HG03575 (cell line): Measurements from ENCODE around the gene SIK3.
"Not testable (repeated sequence)": the region's sequence is repeated elsewhere in the genome, so short reads cannot be mapped to it uniquely, and the experiment has no call there.

Experiments used
- ATAC-seq: cut with Tn5 transposase; IDR thresholded peaks from one replicate; pipeline ENCODE4 v1.9.1; 2021; ENCODE audit not compliant: unreplicated experiment, insufficient number of reproducible peaks, low FRiP score; ENCODE audit errors: extremely low read depth

SIK3 gene

GRCh38 chr11:117098269-117099232, at the start of gene SIK3:
TSS of gene SIK3 (minus strand) at chr11:117098428. CDS start at chr11:117098415, 13 bp downstream.
- ATAC-seq = no peak

DNA sequence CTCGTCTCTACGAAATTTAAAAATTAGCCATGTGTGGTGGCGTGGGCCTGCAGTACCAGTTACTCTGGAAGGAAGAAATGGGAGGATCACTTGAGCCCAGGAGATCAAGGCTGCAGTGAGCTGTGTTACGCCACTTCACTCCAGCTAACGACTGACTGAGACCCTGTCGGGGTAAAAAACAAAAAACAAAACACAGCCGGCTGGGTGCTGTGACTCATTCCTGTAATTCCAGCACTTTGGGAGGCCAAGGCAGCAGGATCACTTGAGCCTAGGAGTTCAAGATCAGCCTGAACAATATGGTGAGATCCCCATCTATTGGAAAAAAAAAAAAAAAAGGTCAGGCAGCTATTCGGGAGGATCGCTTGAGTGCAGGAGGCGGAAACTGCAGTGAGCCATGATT, 48.3 kb upstream of the SIK3 start:
- no peak for ATAC-seq

DNA sequence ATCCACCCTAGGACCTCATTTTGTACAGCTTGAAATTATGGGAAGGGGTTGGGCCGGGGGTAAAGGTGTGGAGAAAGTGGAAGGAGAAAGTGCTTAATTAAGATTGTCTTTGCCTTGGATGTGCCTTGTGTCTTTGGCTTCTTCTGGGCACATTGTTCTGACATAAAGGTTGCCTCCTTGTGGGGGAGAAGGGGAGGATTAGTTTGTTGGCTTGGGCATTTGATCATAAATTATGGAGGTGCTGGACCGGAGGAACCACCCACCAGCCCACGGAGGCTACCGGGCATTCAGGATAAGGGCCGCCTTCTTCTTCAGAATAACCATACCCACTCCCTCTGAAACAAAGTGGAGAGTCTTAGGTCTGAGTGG, 47.1 kb upstream of the SIK3 start:
- no peak for ATAC-seq

DNA sequence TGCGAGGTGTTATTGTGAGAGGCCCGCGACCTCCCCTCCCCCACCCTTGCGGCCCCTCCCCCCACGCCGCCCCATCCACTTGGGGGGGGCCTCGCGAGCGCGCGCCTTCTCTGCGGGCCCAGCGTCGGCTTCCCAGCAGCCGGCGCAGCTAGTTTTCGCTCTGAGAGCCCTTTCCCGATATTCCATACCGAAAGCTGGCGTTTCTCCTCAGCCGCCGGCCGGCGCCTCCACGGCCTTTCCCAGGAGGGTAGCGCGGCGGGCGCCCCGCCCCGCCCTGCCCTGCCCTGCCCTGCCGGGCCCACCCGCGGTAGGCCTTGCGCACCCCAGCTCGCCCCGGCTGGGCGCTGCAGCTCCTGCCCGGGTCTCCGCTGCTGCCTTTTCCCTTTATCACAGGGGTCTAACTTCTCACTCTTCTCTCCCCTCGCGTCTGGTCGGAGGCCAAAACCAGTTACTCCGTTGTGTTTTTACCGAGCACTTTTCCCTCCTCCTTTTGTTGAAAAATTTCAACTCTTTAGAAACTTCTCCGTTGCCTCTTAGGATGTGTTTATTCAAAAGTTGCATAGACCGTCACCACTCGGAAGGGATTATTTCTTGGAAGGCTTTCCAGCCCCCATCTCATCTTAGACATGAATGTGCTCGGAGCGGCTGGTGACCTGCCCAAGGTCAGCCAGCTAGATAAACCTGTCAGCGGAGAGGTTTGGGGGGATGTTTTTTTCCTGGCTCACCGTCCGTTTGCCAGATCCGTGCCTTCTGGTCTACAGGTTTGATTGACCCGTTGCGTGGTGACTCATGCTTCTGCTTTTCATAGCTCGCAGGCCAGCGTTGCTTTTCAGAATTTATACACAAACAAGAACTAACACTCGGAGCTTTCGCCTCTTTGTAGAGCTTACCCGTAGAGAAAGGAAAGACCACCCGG, 46.5 kb upstream of the SIK3 start:
- peak; percentile 16 for ATAC-seq

DNA sequence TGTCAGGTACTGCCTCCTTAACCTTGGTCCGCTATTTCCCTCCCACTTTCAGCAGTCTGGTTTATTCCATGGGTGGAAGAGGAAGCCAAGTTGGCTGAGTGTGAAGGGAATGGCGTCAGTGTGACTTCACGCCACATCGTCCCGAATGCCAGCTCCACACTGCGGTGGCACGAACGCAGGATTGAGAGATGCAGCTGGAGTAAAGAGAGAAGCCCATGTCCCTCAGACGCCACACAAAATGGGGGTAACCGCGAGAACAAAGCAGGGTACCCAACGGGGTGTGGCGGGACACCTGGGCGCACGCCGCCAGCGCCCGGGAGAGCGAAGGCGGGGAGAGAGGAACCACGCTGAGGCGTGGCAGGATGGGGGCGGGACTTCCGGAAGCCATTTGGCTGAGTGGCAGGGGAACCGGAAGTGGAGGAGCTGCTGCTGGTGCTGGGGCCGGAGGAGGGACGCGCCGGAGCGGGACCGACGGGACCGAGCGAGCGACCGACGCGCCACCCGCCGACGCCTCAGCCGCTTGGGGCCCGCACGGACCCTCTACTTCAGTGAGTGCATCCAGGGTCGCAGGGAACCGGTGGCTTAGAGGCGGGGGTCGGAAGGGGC, 45.7 kb upstream of the SIK3 start, which contains the start of gene PAFAH1B2:
Gene PAFAH1B2, plus strand, starts transcription at position 417 of the 606 bp plus-strand sequence. CDS start 8,161 bp downstream, outside the sequence.
- peak; percentile 77 for ATAC-seq

- ATAC-seq = no peak
These were observed 45.2 kb upstream of the SIK3 start for GRCh38 chr11:117143390-117143789.

GRCh38 chr11:117137223-117138086, 39.2 kb upstream of the SIK3 start:
- ATAC-seq = not testable (repeated sequence)

- ATAC-seq = not testable (repeated sequence)
These were observed 36.8 kb upstream of the SIK3 start for GRCh38 chr11:117134979-117135378.

GRCh38 chr11:117134431-117134830, 36.2 kb upstream of the SIK3 start:
- ATAC-seq = no peak

GRCh38 chr11:117130879-117131278, 32.7 kb upstream of the SIK3 start:
- no peak for ATAC-seq

DNA sequence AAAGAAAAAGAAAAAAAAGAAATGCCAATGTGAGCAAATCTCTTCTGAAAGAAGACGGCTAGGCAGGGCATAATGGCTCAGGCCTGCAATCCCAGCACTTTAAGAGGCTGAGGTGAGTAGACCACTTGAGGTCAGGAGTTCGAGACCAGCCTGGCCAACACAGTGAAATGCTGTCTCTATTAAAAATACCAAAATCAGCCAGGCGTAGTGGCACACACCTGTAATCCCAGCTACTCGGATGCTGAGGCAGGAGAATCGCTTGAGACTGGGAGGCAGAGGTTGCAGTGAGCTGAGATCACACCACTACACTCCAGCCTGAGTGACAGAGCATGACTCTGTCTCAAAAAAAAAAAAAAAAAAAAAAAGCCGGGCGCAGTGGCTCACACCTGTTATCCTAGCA, 32.2 kb upstream of the SIK3 start:
- not testable (repeated sequence) for ATAC-seq

- ATAC-seq = no peak
These were observed 30.1 kb upstream of the SIK3 start for GRCh38 chr11:117128289-117128688.

DNA sequence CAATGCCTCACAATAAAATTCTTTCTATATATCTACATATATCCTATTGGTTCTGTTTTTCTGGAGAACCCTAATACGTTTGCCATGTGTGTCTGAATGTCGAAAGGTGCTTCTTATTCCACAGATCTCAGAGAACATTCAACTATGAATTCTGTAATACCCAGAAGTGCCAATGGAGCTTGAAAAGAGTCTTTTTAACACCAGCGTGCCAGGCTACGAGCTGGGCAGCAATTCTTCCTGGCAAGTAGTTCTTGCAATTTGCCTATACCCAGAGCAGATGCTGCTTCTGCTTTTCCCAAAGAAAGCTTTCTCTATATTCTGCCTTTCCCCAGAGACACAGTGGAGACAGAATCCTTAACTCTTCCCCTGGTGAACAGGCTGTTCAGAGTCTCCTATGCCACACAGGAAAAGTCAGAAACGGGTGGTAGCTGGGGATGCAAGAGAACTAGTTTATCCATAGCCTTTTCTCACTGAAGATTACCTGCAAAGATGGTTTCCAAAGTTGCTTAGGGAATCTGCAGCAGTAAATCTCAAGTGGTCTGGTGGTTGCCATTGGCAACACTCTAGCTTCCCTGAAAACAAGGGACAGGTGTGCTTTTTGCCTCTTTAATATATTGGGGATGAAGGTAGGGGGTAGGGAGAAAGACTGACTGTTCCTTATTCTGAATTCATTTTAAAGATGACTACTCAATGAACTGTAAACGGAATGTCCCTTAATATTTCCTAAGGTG, 29.1 kb upstream of the SIK3 start:
- ATAC-seq = no peak

DNA sequence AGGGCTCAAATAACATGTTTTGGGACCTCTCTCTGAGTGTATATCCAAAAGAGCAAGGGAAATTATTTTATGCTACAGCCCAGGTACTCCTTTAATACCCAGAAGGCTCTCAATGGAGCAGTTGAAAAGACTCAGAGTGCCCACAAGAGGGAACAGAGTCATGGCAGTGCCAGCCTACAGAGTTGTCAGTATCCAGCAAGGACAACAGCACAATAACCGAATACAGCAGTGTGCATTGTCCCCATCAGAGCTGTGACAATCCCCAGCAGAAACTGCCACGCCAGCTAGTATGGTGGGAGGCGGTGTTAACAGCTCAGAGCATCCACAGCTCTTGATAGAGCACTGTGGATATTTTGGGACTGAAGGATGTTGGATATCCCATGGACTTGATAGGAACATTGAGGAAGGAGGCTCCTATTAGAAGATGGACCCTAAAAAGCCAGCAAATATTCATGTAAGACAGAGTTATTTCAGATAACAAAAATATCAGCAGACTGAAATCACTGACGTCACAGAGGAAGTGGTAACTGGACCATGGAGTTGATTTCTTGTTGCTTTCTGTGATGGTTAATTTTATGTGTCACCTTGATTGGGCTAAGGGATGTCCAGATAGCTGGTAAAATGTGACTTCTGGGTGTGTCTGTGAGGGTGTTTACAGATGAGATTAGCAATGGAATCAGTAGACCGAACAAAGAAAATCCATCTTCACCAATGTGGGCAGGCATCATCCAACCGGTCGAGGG, 28.2 kb upstream of the SIK3 start:
- ATAC-seq = no peak

GRCh38 chr11:117122556-117122955, 24.3 kb upstream of the SIK3 start:
- ATAC-seq = no peak

DNA sequence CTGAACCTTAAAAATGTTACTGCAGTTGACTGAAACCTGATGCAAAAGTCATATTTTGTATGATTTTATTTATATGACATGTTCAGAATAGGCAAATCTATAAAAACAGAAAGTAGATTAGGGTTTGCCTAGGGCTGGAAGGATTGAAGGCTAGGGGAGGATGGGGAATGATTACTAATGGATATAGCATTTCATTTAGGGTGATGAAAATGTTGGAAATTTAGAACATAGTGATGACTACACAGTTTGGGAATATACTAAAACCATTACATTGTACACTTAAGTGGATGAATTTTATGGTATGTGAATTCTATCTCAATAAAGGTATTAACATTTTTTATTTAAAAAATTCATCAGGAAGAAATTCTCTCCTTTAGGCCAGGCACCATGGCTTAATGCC, 22.9 kb upstream of the SIK3 start:
- ATAC-seq = no peak

DNA sequence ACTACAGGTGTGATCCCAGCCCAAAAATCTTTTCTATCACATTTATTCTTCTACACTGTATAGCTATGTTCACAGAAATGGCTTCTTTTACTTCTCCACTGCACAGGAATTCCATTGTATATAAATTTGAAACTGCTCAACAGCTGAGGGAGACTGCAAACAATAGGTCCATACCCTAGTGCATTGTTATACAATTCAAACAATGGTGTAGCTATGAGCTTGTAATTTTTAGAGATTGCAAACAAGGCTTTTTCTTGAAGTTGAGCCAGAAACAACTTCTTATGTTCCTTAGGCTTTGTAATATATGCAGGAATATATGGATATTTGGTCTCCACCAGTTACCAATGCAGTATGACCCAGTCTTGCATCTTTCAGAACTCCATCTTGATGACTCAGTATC, 19.5 kb upstream of the SIK3 start:
- ATAC-seq = no peak
